HEK293T (cell line): ENCODE data around the gene FAM53B.

Source experiments
- BHLHE40 ChIP-seq: fragments of 450-650 bp; IDR thresholded peaks from 2 replicates; pipeline ENCODE4 v1.6.1; 2016; ENCODE audit warnings: mild to moderate bottlenecking, moderate library complexity, borderline replicate concordance
- FOXK2 ChIP-seq: fragments of 450-650 bp; IDR thresholded peaks from 2 replicates; pipeline ENCODE4 v1.6.1; 2016; ENCODE audit warnings: mild to moderate bottlenecking
- LEF1 ChIP-seq: fragments of 450-650 bp; IDR thresholded peaks from 2 replicates; pipeline ENCODE4 v1.6.1; 2017; ENCODE audit warnings: mild to moderate bottlenecking, borderline replicate concordance
- SP1 ChIP-seq: fragments of 450-650 bp; IDR thresholded peaks from 2 replicates; pipeline ENCODE4 v1.6.1; 2017
- SUZ12 ChIP-seq: fragments of 450-650 bp; IDR thresholded peaks from 2 replicates; pipeline ENCODE4 v1.6.1; 2016; ENCODE audit warnings: mild to moderate bottlenecking
- TF ChIP-seq, protein P1 (sequence below): fragments of 450-650 bp; IDR thresholded peaks from 2 replicates; pipeline ENCODE4 v1.6.1; 2016

DNA sequence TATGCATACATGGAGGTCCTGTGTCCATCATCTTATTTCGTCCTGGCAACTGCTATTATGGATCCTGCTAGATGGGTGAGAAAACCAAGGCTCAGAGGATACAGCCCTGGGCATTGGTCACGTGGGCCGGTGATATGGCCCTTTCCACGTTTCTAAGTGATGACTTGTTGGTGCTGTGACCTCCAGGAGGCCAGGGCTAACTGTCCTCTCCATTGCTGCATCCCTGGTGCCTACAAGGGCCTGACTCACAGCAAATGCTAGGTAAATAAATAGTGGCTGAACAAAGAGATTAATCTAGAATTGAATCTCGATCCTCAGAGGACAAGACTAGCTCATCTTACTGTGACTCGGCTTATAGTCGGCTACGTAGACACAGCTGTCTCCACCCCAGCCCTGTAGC is 78.6 kb downstream of the FAM53B start:
- TF ChIP-seq LEF1 (no peak), SP1 (no peak), BHLHE40 (no peak), FOXK2 (no peak), SUZ12 (no peak)
- TF ChIP-seq, protein P1, sequence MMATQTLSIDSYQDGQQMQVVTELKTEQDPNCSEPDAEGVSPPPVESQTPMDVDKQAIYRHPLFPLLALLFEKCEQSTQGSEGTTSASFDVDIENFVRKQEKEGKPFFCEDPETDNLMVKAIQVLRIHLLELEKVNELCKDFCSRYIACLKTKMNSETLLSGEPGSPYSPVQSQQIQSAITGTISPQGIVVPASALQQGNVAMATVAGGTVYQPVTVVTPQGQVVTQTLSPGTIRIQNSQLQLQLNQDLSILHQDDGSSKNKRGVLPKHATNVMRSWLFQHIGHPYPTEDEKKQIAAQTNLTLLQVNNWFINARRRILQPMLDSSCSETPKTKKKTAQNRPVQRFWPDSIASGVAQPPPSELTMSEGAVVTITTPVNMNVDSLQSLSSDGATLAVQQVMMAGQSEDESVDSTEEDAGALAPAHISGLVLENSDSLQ = no peak
